GM21447 (cell line): ENCODE results near the gene EVI2A.
"Not testable (repeated sequence)": the region's sequence is repeated elsewhere in the genome, so short reads cannot be mapped to it uniquely, and the experiment has no call there.

Source experiments
- ATAC-seq: cut with Tn5 transposase; IDR thresholded peaks from one replicate; pipeline ENCODE4 v1.9.1; 2021; ENCODE audit not compliant: unreplicated experiment

EVI2A gene

GRCh38 chr17:31321481-31321880, at the start of gene EVI2A:
Gene EVI2A, minus strand, starts transcription at chr17:31321622. Its CDS starts 2,609 bp downstream, at chr17:31319013.
- peak; percentile 58 for ATAC-seq

GRCh38 chr17:31369266-31369665, 47.8 kb upstream of the EVI2A start:
- ATAC-seq = no peak

GRCh38 chr17:31366088-31366487, 44.7 kb upstream of the EVI2A start:
- ATAC-seq = no peak

GRCh38 chr17:31364012-31364411, 42.6 kb upstream of the EVI2A start:
- ATAC-seq = no peak

GRCh38 chr17:31357839-31358394, 36.5 kb upstream of the EVI2A start:
- no peak for ATAC-seq

GRCh38 chr17:31357091-31357490, 35.7 kb upstream of the EVI2A start:
- no peak for ATAC-seq

GRCh38 chr17:31355935-31356334, 34.5 kb upstream of the EVI2A start:
- no peak for ATAC-seq

- ATAC-seq = no peak
These were observed 28.0 kb upstream of the EVI2A start for GRCh38 chr17:31349454-31349853.

- not testable (repeated sequence) for ATAC-seq
These were observed 23.8 kb upstream of the EVI2A start for GRCh38 chr17:31345191-31345747.

GRCh38 chr17:31339906-31340661, 18.7 kb upstream of the EVI2A start:
- no peak for ATAC-seq

GRCh38 chr17:31329221-31329620, 7.8 kb upstream of the EVI2A start:
- ATAC-seq = no peak

- no peak for ATAC-seq
These were observed 6.7 kb upstream of the EVI2A start for GRCh38 chr17:31328160-31328535.

- no peak for ATAC-seq
These were observed 6.2 kb upstream of the EVI2A start for GRCh38 chr17:31327534-31328159.

- no peak for ATAC-seq
These were observed 2.1 kb upstream of the EVI2A start for GRCh38 chr17:31323551-31323950.

GRCh38 chr17:31321966-31322365, 544 bp upstream of the EVI2A start:
- ATAC-seq = no peak

- ATAC-seq = no peak
These were observed 631 bp downstream of the EVI2A start for GRCh38 chr17:31320791-31321190.

- no peak for ATAC-seq
These were observed 1.2 kb downstream of the EVI2A start for GRCh38 chr17:31320241-31320640.

GRCh38 chr17:31318851-31319661, 2.4 kb downstream of the EVI2A start:
- ATAC-seq = no peak

- ATAC-seq = no peak
These were observed 3.1 kb downstream of the EVI2A start for GRCh38 chr17:31318298-31318801.

GRCh38 chr17:31314782-31315100, 6.7 kb downstream of the EVI2A start:
- ATAC-seq = no peak
